Measurements from ENCODE around the gene COPS7B.

COPS7B gene

GRCh38 chr2:231752061-231752460 lies 34.2 kb upstream of the COPS7B start:
- TF ChIP-seq CTCF (IDR thresholded peaks at IDR 0.05; ENCODE audit: low read length, missing control alignments): no peak
- no peak overlapping the region for H3K4me3 ChIP-seq (replicated peaks; ENCODE audit: low read depth, low read length)

DNA sequence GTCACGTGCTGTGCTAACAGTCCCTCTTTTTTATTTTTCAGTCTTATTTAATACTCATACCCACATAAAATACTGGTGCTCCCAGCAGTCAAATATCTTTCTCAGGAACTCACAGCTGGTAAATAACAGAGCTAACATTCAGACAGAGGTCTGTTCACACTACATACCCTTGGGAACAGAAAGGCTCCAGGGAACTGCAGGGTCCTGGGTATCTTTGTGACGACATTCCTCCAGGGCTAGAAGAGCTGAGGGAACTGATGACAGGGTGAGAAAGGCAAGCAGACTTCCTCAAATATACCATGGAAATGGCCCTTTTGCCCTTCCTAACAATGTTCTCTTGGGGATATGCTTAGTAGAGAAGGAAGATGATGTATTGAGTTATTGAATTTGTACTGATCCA lies 24.5 kb upstream of the COPS7B start:
- no peak for TF ChIP-seq CTCF (IDR thresholded peaks at IDR 0.05; ENCODE audit: low read length, missing control alignments)
- no peak overlapping the region for H3K4me3 ChIP-seq (replicated peaks; ENCODE audit: low read depth, low read length)
- DNase-seq (ENCODE audit: low read depth): no peak

More at GRCh38 chr2:231752061-231752460, 34.2 kb upstream of the COPS7B start:
- DNase-seq (ENCODE audit: low read depth): no peak

GRCh38 chr2:231764124-231764523 lies 22.1 kb upstream of the COPS7B start:
- H3K4me3 ChIP-seq (replicated peaks; ENCODE audit: low read depth, low read length): no peak overlapping the region
- TF ChIP-seq CTCF (IDR thresholded peaks at IDR 0.05; ENCODE audit: low read length, missing control alignments): no peak
- no peak for DNase-seq (ENCODE audit: low read depth)

GRCh38 chr2:231764760-231765159 lies 21.5 kb upstream of the COPS7B start:
- no peak for TF ChIP-seq CTCF (IDR thresholded peaks at IDR 0.05; ENCODE audit: low read length, missing control alignments)
- no peak for DNase-seq (ENCODE audit: low read depth)
- H3K4me3 ChIP-seq (replicated peaks; ENCODE audit: low read depth, low read length): no peak overlapping the region

GRCh38 chr2:231765496-231765929 lies 20.7 kb upstream of the COPS7B start:
- no peak overlapping the region for H3K4me3 ChIP-seq (replicated peaks; ENCODE audit: low read depth, low read length)
- DNase-seq (ENCODE audit: low read depth): no peak
- no peak for TF ChIP-seq CTCF (IDR thresholded peaks at IDR 0.05; ENCODE audit: low read length, missing control alignments)

DNA sequence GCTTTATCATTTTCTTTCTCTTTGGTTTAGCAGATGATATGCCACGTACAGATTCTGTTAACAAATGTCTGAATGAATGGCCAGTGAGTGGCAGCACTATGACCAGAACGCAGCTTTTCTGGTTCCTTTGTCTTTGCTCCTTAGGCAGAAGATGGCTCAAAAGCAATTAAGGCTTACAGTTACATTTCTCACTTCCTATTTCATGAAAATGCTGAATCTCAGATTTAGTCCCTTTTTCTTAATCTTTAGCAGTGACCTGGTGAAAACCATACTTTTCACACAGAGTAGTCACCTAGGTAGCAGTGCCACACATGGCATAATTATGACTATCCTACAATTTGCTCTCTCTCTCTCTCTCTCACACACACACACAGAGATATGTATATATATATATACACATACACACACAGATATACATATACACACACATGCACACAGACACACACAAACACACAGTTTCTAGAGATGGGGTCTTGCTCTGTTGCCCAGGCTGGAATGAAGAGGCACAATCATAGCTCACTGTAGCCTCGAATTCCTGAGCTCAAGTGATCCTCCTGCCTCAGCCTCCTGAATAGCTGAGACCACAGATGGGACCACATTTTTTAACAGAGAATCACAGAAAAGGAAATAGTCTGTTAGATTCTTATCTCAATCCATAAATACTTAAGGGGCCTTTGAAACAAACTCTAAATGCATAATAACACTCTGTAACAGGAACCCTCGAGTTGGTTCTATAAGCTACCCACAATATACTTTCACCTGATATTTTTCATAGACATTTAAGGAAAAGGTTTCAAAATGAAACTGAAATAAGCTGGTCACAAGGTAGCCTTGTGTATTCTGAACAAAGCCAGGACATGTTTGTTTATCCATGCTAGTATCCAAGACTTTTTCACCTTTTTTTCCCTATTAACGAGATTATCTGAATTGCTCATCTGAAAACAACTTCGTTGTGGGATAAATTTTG lies 16.8 kb upstream of the COPS7B start:
- TF ChIP-seq CTCF (IDR thresholded peaks at IDR 0.05; ENCODE audit: low read length, missing control alignments): no peak
- no peak for DNase-seq (ENCODE audit: low read depth)
- no peak overlapping the region for H3K4me3 ChIP-seq (replicated peaks; ENCODE audit: low read depth, low read length)

Measured in fibroblast of pulmonary artery (primary cell).